ENCODE results near the gene RIBC1.
A peak's percentile ranks its signal among the peaks of the same experiment; 100 is the strongest.
"Not testable (repeated sequence)": the region's sequence is repeated elsewhere in the genome, so short reads cannot be mapped to it uniquely, and the experiment has no call there.

RIBC1 gene

DNA sequence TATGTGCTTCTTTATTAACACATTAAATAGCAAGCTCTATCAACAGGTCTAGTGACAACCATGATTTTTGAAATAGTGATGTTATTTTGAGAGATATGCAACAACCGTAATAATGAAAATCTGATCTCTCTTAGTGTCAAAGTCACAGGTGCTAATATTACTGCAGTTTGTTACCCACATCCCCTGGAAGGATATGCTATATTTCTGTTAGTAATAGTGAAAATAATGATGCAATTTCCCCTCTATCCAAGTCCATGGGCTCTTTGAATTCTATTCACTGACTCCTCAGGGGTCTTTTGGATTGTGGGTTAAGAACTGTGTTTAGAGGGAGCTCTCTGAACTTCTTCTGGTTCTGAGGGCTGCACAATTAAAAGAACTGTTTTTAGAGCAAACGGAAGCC is 14.5 kb downstream of the RIBC1 start:
- no peak for DNase-seq

DNA sequence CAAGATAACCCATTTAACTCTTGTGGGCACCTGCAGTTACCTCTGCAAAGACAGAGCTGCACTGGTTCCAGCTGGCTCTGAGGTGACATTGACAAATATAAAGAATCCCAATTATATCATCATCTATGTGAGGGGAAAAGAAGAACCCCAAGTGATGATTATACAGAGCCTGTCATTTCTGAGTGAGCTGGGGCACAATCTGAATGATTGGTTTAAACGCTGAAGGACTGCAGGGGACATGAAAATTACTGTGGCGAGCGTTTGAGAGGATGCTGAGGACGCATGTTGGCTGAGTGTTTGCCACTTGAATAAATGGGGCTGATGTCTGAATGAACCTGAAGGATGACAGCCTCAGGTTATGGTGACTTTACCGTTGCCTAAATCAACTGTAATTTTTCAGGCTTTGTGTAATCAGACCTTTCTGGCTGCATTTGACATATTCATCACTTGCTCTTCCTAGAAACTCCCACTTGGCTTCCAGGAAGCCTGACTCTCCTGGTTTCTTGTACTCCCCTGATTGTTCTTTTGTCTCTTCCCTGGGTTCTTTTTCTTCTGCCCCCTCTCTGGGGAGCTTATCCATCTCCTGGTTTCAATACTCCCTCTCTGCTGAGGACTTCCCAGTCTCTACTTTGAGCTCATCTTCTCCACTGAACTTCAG is 15.6 kb downstream of the RIBC1 start:
- DNase-seq = no peak

DNA sequence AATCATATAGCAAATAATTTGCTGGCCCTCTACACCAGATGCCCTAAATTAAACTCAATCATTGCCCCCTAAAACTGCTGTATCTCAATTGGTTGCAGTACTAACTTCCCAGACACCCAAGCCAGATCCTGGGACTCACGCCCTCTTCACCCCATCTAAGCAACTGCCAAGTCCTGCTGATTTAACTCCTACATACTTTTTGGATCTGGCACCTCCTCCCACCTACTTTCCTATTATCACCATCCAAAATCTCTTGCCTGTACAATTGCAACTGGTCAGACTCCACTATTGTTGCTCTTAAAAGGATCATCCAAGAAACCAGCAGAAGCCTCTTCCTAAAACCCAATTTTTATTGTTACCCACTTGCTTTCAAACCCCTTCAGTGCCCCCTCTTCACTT is 16.2 kb downstream of the RIBC1 start:
- no peak for DNase-seq

DNA sequence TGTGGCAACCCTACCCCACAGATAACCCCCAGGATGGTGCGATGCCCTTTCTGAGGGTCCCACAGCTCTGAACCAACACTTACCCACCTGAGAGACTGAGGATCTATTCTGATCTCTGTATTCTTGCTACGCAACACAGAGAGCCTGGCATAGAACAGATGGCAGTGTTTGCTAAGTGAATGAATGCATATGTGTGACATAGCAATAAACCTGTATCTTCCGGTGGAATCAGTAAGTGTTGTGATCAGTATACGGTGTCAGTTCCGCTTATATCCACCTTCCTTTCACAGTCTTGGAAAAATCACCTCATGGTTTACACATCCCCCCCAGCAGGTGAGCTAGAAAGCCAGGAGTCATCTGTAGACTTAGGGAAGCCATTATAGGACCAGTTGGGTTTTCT is 17.4 kb downstream of the RIBC1 start:
- DNase-seq = no peak

DNA sequence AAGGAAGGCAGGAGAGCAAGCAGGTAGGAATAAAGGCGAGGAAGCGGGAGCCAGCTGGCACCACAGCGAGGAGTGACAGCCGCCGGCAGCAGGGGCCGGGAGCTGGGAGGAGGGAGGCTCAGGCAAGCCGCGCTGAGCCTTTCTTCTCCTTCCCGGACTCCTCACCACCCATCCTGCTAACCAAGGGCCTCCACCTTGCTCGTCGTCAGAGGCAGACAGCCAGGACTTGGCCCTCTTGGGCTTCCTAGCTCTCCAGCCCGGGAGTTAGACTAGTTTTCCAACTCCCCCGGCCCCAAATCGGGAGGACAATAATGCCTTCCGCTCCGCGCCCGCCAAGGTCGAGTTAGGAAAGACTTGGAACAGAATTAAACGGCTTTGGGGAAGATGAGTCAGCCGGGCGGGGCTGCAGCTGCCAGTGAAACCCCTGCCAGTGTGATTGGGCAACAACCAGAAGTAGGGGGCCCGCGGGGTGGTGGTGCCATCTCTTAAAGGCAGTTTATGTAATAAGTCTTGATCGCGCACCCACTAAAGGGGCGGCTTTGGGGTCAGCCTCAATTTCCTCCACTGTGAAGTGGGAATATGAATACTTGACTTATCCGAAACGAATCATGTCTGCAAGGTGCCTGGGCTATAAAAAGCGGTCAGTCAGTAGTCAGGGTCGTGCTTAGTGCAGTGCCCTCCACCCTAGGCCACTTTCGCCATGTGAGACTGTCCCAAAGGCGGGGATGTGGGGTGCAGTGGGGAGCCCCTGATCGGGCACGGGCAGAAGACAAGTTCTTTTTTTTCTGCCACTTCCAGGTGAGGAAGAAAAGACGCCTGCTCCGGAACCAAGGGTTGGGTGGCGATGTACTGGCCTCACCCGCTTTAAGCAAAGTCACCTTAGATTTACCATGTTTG is 18.2 kb downstream of the RIBC1 start:
- DNase-seq = peak in 1 of 6 experiments; percentile 7

DNA sequence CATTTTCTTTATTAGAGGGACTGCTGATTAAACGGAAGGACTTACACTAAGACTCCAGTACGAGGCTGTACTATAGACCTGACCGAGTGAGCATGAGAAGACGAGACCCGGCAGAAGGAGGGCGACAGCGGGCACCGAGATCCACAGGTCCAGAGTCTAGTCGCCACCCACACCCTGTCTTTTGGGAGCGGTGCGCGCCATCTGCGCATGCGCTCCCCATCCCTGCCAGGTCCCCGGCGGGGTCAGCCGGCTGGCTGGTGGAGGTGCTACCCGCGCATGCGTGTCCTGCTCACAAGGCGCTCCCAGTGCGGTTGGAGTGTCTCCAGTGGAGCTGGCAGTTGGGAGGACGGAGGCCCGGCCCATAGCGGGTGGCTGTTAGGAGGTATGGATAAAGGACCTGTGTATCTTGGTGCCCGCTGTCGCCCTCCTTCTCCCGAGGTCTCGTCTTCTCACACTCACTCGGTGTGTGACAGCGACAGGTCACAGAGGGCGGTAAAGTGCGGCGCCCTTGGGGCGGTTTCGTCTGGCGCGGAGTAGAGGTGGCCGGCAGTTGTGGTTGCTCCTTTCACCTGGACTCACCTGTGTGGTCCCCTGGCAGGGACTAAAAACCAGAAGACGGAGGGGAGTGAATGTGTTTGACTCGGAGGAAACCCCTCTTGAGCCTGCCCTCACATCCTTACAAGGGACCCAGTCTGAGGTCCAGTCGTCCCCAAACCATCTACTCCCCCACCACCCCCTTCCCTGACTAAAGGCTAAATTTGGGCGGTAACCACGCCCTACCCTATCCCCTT is 19.1 kb downstream of the RIBC1 start:
- peak; percentile 13 to 70 (median 58) for DNase-seq

DNA sequence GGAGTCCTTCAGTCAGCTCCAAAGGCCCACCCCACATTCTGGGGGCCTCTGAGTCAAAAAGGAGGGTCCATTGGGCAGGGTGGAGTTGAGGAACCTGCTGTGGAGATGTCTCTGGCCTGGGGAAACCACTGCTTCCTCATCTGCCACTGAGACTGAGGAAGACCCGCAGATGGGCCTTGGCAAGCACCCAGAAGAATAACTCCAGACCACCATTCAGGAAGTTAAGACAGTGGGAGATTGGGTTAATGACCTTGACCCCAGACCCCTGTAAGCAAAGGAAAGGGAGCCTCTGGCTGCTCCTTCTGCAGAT is 19.6 kb downstream of the RIBC1 start:
- DNase-seq = no peak

DNA sequence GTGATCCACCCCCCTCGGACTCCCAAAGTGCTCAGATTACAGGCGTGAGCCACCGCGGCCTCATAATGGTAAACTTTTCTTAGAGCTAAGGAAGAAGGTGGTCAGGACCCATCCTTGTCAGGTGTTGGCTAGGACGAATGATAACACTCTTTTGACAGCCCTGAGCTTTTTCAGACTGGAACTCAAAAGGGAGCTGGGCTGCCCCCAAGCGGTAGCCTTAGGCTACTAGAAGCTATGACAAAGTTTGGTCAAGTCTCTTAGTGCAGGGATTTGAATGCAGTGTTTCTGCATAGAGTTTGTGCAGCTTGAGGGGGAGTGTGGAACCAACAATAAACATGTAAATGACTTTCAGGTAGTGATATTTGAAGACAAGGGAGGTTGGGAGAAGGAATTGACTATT is 23.3 kb downstream of the RIBC1 start:
- DNase-seq = peak in 4 of 6 experiments; percentile 4 to 29 (median 21)

DNA sequence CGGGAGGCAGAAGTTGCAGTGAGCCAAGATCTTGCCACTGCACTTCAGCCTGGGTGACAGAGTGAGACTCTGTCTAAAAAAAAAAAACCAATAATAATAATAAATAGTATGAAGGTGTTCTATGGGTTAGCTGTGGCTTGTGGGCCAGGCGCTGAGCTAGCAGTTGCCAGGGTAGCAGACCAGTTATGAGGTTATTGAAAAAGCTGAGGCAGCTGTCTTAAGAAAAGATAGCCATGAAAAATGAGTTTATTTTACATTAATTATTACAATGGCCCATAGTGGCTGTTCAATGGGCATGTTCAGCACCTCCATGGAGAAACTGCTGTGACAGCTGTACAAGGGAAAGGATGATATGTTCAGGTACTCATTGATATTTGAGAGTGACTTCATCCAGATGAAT is 24.8 kb downstream of the RIBC1 start:
- no peak for DNase-seq

DNA sequence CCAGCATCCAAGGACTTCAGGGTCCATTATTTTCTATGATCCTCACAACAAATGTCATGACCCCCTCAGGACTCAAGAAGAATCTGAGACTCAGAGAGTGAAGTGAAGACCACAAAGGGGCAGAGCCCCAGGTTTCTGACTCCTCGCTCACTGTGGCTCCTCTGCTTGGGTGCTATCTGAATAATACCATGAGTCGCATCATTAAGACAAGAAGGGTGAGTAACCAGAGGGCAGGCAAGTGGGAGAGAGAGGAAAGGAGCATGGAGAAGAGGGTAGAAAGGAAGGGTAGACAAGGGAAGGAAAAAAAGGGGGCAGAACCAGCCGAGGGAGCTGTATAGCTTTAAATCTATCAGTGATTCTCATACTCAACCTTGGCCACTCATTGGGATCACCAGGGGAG is 27.0 kb downstream of the RIBC1 start:
- DNase-seq = no peak

DNA sequence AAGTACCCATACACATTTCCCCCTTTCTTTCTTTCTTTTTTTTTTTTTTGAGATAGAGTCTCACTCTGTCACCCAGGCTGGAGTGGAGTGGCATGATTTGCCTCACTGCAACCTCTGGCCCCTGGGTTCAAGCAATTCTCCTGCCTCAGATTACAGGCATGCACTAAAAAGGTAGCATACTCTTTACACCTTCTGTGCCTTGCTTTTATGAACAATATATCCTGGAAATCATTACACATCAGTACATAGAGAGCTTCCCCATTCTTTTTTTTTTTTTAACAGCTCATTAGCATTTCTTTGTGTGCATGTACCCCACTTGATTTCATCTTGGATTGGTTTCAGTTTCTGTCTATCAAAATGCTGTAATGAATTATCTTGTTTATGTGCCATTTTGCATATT is 30.1 kb downstream of the RIBC1 start:
- no peak for DNase-seq

DNA sequence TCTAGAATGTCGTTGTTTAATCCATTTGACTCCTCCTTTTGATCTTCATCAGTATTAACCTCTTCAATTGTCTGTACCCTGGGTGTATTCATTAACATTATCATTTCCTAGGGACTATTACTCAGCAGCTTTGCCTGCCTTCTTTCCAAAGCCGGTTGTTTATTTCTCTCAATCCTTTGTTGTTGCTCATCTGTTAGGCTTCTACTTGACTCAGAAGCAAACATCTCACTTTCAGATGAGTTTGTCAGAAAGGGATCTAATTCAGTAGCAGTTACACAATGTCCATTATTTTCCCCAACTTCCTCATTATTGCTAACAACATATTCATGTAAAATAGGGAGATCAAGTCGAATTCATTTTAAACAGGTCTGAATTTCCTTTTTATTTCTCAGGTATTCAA is 33.6 kb downstream of the RIBC1 start:
- no peak for DNase-seq

DNA sequence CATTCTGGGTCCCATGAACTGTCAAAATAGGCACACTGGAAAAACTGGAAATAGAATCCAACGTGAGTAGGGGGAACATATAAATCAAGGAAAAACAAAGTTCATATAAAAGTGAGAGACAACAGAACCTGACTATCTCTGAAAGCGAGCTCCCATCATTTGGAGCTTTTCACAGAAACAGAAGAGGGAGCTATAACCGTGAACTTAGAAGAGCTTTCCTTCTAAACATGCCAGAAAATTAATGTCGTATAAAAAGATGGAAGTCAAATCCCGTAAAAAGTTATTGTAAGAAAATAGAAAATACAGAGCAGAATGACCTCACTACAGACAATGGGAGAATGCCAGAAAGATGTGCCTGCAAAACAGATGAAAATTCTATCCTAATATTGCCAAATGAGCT is 35.4 kb downstream of the RIBC1 start:
- DNase-seq = no peak

DNA sequence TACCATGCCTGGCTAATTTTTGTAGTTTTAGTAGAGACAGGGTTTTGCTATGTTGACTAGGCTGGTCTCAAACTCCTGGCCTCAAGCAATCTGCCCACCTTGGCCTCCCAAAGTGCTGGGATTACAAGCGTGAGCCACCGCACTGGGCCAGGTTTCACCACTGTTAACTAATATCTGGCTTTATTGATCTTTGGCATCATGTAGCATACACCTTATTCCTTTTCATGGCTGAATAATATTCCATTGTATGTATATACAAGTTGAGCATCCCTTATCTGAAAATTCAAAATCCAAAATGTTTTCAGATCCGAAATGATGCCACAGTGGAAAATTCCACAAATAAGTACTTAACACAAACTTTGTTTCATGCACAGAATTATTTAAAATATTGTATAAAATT is 46.0 kb downstream of the RIBC1 start:
- not testable (repeated sequence) for DNase-seq

DNA sequence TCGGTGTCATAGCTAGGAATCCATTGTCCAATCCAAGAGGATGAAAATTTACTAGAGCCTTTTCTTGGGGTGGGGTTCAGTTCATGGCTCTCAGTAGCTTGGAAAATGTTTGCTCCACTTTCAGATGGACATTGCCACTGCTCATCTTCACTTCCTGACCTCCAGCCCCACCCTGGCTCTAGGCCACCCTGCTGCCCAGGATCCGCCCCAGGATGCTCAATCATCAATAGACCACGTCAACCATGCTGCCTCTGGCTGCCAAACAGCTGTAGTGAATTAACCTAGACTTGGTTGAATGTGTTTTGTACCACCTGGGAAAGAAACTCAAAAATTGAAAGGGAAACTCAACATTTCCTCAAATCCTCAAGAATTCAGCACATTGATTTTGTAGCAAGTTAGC is 48.7 kb downstream of the RIBC1 start:
- no peak for DNase-seq

DNA sequence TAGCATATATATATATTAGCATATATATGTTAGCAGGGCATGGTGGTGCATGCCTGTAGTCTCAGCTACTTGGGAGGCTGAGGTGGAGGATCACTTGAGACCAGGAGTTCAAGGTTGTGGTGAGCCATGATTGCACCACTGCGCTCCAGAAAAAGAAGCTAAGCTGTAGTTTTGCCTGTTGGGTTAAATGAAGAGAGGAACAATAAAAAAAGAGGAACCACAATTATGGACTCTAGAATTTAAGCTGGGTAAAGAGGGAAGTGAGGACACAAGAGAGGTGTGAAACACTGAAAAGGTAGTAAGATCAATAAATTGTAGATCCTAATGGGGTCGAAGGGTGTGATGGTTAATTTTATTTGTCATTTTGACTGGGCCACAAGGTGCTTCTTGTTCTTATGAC is 52.0 kb downstream of the RIBC1 start:
- no peak for DNase-seq

DNA sequence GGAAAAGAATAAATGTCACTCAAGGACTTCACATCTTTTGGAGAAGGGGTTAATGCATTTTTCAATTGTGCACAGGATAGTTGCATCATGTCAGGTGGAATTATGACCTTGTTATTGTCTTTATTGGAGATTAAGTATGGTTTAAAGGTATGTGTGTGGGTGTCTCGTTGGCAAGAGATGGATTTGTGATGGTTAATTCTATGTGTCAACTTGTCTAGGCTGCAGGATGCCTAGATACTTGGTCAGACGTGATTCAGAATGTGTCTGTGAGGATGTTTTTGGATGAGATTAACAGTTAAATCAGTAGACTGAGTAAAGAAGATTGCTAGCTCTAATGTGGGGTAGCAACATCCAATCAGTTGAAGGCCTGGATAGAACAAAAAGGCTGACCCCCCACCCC is 53.7 kb downstream of the RIBC1 start:
- no peak for DNase-seq

DNA sequence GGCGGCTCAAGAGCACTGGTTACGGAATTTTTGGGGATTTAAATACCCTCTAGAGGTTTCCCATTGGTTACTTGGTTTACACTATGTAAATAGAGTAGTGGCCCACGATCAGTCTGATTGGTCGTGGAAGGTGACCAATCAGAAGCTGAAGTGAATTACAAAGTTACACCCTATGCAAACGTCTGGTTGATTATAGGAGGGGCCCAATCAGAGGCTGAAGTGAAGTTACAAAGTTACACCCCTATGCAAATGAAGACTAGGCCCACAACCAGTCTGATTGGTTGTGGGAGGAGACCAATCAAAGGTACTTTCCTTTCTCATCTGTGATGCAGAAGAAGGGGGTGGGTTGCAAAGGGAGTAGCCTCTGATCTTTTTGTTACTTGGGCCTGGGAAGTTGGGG is 56.6 kb downstream of the RIBC1 start:
- no peak for DNase-seq

Data from stimulated activated naive CD4-positive, alpha-beta T cell (primary cell).